WERI-Rb-1 (cell line): Measurements from ENCODE around the gene TANK.
A peak's percentile ranks its signal among the peaks of the same experiment; 100 is the strongest.

Experiments
- DNase-seq: peaks from one replicate; pipeline ENCODE4 v3.0.0-alpha.2; 2020
- H3K27ac ChIP-seq: fragments of 250-450 bp; sonication (Bioruptor Pico); 2 replicates; pipeline ENCODE4 v1.5.1; 2020; ENCODE audit warnings: mild to moderate bottlenecking, moderate library complexity
- H3K27me3 ChIP-seq: fragments of 250-450 bp; sonication (Bioruptor Pico); 2 replicates; pipeline ENCODE4 v1.5.1; 2021; ENCODE audit warnings: mild to moderate bottlenecking, low read depth, moderate library complexity; ENCODE audit not compliant: insufficient read depth, severe bottlenecking
- H3K36me3 ChIP-seq: fragments of 250-450 bp; sonication (Bioruptor Pico); 2 replicates; pipeline ENCODE4 v1.5.1; 2020; ENCODE audit warnings: mild to moderate bottlenecking, moderate library complexity
- H3K4me3 ChIP-seq: 2 replicates; pipeline ENCODE4 v1.5.1; 2011; ENCODE audit warnings: low read depth, mild to moderate bottlenecking, control low read depth, low read length
- H3K9me3 ChIP-seq: fragments of 250-450 bp; sonication (Bioruptor Pico); 2 replicates; pipeline ENCODE4 v1.5.1; 2021; ENCODE audit warnings: mild to moderate bottlenecking, moderate library complexity; ENCODE audit not compliant: severe bottlenecking
- TF ChIP-seq, protein P1 (sequence below): IDR thresholded peaks from 2 replicates; pipeline ENCODE4 v1.5.1; 2011; ENCODE audit warnings: low read depth, mild to moderate bottlenecking, control low read depth, inconsistent platforms, low read length

The TANK gene

DNA sequence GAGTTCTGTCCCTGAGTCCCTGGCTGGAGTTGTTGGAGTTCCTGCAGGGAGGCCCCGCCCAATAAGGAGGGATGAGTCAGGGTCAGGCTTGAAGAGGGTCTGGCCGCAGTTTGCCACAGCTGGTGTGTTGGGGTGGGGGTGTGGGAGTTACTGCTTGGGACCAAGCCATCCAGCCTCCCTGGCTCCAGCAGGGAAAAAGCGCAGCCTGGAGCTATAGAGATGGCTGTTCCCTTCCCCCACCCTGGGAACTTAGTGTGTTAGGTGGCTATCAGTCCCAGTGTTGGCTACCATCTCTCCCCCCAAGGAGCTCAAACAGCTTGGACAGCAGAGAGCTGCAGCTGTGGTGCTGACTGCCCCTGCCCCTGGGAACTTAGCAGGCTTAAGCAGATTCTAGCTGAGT lies 13.2 kb upstream of the TANK start:
- TF ChIP-seq, protein P1, sequence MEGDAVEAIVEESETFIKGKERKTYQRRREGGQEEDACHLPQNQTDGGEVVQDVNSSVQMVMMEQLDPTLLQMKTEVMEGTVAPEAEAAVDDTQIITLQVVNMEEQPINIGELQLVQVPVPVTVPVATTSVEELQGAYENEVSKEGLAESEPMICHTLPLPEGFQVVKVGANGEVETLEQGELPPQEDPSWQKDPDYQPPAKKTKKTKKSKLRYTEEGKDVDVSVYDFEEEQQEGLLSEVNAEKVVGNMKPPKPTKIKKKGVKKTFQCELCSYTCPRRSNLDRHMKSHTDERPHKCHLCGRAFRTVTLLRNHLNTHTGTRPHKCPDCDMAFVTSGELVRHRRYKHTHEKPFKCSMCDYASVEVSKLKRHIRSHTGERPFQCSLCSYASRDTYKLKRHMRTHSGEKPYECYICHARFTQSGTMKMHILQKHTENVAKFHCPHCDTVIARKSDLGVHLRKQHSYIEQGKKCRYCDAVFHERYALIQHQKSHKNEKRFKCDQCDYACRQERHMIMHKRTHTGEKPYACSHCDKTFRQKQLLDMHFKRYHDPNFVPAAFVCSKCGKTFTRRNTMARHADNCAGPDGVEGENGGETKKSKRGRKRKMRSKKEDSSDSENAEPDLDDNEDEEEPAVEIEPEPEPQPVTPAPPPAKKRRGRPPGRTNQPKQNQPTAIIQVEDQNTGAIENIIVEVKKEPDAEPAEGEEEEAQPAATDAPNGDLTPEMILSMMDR: no peak
- H3K27ac ChIP-seq: no peak overlapping the region
- DNase-seq: no peak
- H3K9me3 ChIP-seq: no peaks in the 10 kb centered on the region
- no peaks in the 10 kb centered on the region for H3K27me3 ChIP-seq
- H3K4me3 ChIP-seq: no peak overlapping the region
- H3K36me3 ChIP-seq: no peaks in the 10 kb centered on the region

DNA sequence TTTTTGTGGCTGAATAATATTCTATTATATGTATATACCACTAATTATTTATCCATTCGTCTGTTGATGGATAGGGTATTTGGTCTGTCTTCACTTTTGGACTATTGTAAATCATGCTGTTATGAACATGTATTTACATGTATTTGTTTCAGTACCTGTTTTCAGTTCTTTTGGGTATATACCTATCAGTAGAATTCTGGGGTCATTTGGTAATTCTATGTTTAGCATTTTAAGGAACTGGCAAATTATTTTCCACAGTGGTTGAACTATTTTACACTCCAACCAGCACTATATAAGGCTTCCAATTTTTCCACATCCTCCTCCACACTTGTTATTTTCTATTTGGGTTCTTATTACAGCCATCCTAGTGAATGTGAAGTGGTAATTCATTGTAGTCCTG lies 12.4 kb upstream of the TANK start:
- TF ChIP-seq, protein P1: no peak
- no peak overlapping the region for H3K4me3 ChIP-seq
- DNase-seq: no peak
- no peaks in the 10 kb centered on the region for H3K27me3 ChIP-seq
- peaks cover 4% of the 10 kb centered on the region for H3K9me3 ChIP-seq
- H3K27ac ChIP-seq: no peak overlapping the region
- H3K36me3 ChIP-seq: no peaks in the 10 kb centered on the region

DNA sequence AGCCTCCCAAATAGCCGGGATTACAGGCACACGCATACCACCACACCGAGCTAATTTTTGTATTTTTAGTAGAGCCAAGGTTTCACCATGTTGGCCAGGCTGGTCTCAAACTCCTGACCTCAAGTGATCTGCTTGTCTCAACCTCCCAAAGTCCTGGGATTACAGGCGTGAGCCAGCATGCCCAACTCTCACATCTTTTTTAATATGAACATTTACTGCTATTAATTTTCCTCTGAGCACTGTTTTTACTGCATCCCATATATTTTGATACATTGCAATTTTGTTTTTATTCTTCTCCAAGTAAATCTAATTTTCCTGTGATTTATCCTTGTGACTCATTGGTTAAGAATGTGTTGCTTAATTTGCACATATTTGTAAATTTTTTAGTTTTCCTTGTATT lies 9.5 kb upstream of the TANK start:
- no peak overlapping the region for H3K4me3 ChIP-seq
- no peak overlapping the region for H3K27ac ChIP-seq
- TF ChIP-seq, protein P1: no peak
- H3K27me3 ChIP-seq: no peaks in the 10 kb centered on the region
- DNase-seq: no peak
- H3K9me3 ChIP-seq: peaks cover 4% of the 10 kb centered on the region
- H3K36me3 ChIP-seq: no peaks in the 10 kb centered on the region

DNA sequence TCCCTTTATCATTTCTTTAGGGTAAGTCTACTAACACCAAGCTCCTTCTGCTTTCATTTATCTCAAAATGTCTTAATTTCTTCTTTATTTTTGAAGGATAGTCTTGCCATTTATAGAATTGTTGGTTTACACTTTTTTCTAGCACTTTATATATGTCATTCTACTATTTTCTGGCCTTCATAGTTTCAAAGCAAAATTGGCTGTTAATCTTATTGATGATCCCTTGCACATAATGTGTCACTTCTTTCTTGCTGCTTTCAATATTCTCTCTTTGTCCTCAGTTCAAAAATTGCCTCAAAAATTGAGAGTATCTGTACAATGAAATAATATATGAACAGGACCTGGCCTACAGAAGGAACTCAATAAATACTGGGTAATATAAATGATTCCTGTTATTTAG lies 7.9 kb upstream of the TANK start:
- Histone ChIP-seq H3K27ac (no peak overlapping the region), H3K4me3 (no peak overlapping the region), H3K27me3 (no peaks in the 10 kb centered on the region), H3K36me3 (no peaks in the 10 kb centered on the region), H3K9me3 (peaks cover 4% of the 10 kb centered on the region)
- DNase-seq: no peak
- TF ChIP-seq, protein P1: no peak

DNA sequence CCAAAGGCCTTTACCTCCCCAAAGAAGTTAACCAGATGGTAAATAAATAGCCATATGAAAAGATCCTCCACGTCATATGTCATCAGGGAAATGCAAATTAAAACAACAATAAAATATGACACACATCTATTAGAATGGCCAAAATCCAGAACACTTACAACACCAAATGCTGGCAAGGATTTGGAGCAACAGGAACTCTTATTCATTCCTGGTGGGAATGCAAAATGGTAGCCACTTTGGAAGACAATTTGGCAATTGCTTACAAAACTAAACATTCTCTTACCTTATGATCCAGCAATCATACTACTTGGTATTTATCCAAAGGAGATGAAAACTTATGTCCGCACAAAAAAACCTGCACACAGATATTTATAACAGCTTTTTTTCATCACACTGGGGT lies 1.3 kb upstream of the TANK start:
- H3K27ac ChIP-seq: no peak overlapping the region
- TF ChIP-seq, protein P1: no peak
- H3K27me3 ChIP-seq: no peaks in the 10 kb centered on the region
- no peak for DNase-seq
- H3K4me3 ChIP-seq: no peak overlapping the region
- peaks cover 17% of the 10 kb centered on the region for H3K36me3 ChIP-seq
- no peaks in the 10 kb centered on the region for H3K9me3 ChIP-seq

DNA sequence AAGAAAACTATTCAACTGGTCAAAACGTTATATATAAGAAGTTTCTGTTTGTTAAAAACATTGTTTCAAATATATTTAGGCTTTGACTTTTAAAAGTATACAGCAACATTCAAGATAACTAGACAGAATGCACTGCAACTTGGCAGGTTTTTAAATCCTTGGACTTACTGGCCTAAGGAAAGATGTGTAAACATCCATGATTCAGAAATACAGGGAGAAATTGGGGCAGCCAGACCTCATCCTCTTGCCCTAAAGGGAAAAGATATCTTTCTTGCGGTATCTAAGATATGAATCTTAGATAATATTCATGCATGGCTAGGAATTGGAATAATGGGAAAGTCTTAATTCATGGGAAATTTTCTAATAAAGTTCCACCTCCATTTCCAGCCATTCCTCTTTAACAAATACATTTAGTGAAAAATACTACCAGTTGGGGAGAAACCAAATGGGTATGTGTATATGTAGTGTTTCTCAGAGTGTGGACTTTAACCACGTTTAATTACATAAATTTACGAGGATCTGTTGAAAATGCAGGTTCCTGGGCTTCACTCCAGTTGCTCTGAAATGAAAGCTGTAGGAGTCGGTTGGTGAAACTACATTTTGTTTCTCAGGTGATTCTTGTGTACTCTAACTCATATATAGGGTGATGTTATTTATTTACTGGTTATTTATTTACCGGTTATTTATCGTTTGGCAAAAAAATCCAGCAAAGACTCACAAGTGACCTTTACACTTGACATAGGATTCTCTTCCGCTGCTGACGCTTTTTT lies 587 bp upstream of the TANK start:
- Histone ChIP-seq H3K27ac (peak overlapping the region; percentile 49), H3K9me3 (no peaks in the 10 kb centered on the region), H3K4me3 (peak overlapping the region; percentile 50), H3K27me3 (no peaks in the 10 kb centered on the region), H3K36me3 (peaks cover 17% of the 10 kb centered on the region)
- TF ChIP-seq, protein P1: no peak
- DNase-seq: no peak
